A549 treated with dexamethasone at 1 μM for 4 hours (cell line): ENCODE data around the gene STAG2. TPM values are rescaled to one million over a fixed set of nuclear protein-coding genes. Genes with fewer than 3 reads are reported as not detected.

Experiments
- total RNA-seq: library from RNA; stranded (reverse); fragments of 200-300 nt; extraction: Qiagen RNA extraction; gene quantifications from 5 replicates; pipeline ENCODE4 v1.2.3, GENCODE V29; 2022

Gene STAG2
- 30.0 to 49.8 TPM (median 43.5 TPM) in 5 replicates for total RNA-seq

GRCh38 chrX:123961268-123962005 is at the start of gene STAG2:
STAG2 (plus strand) TSS chrX:123961706; CDS start chrX:124022628, 60,922 bp downstream.

Other genes starting within 250 kb of the STAG2 start
- gene THOC2, start 228.7 kb upstream of the STAG2 start, total RNA-seq = 47.0 to 54.2 TPM (median 51.2 TPM) in 5 replicates
- 27.5 to 39.5 TPM (median 35.0 TPM) in 5 replicates for gene XIAP, start 101.7 kb upstream of the STAG2 start, total RNA-seq